HG03521 (cell line): ENCODE measurements around the gene TPRX1.
"Not testable (repeated sequence)": the region's sequence is repeated elsewhere in the genome, so short reads cannot be mapped to it uniquely, and the experiment has no call there.

Experiments used
- ATAC-seq: cut with Tn5 transposase; IDR thresholded peaks from one replicate; pipeline ENCODE4 v1.9.1; 2021; ENCODE audit warnings: mild to moderate bottlenecking, moderate library complexity; ENCODE audit not compliant: unreplicated experiment

Gene TPRX1, protein sequence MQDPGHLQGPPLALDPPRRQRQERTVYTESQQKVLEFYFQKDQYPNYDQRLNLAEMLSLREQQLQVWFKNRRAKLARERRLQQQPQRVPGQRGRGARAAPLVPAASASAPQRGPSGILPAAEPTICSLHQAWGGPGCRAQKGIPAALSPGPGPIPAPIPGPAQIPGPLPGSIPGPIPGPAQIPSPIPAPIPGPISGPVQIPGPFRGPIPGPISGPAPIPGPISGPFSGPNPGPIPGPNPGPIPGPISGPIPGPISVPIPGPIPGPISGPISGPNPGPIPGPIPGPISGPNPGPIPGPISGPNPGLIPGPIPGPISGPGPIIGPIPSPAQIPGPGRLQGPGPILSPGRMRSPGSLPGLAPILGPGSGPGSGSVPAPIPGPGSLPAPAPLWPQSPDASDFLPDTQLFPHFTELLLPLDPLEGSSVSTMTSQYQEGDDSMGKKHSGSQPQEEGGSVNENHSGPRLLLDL

DNA sequence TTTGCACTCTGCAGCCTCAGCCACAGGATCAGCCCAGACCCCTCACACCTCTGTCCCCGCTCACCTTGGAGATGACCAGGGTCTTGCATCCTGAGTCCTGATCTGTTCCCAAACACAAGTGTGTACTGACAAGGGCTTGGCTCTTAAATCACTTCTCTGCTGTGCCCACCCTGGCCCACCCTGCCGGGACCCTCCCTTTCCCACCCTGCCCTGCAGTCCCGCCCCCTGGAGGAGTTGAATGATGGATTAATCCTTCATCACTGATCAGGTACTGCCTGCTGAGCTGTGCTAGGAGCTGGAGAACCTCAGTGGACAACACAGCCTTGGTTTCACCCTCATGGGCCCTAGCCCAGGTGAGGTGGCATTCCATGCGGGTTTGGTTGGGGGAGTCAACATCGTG, at the start of gene TPRX1:
TSS of gene TPRX1 (minus strand) at position 101 of the 400 bp plus-strand sequence. CDS start at position 89, 12 bp downstream.
- ATAC-seq, result not testable (repeated sequence)

DNA sequence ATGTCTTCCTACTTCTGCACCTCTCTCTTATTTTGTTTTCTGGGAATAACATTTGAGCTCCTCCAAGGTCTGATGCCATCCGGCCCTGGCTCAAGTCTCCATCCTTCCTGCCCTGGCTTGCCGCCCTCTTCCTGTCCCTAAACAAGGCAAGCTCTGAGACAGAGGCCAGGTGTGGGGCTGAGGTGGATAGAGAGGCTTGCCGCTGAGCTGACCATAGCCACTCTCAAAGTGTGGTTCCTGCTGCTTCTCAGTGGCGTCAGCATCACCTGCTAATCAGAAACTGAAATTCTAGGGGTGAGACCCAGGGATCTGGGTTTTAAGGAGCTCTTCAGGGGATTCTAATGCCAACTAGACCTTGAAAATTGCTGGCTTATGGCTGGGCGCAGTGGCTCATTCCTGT, 48.7 kb upstream of the TPRX1 start:
- ATAC-seq, result no peak

DNA sequence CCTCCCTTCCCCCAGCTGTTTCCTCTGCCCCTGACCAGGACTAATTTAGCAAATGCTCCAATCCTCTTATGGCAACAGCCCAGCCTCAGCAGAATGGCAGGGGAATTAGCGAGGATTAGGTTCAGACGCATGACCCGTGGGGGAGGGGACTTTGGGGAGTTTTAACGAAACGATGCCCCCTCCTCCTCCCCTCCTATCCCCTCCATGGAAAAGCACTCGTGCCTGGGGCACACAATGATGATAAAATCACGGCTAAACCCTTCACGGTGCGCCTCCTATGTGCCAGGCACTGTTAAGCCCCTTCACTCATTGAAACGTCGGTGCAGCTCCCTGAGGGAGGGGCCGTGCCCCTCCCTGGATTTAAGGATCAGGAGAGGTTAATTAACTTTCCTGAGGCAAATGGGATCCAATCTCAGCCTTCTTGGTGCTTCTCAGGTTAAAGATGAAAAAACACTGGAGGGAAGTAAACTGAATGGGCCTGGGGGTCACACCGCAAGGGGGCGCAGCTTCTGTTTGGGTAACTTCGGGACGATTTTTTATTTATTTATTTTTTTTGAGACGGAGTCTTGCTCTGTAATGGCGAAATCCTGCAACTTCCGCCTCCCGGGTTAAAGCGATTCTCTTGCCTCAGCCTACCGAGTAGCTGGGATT, 44.6 kb upstream of the TPRX1 start:
- no peak for ATAC-seq

DNA sequence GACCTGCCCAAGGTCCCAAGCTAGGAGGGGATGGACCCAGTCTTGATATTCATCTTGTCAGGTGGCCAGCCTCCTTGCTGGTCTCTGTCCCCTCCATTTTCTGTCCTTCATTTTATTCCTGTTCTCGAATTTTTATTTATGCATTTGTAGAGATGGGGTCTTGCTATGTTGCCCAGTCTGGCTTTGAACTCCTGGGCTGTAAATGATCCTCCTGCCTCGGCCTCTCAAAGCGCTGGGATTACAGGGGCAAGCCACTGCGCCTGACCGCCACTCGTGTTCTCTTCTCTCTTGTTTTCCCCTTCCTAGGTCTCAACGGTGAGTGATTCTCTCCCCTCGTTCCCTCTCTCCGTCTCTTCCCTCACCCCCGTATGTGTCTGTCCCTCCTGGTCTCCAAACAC, 44.1 kb upstream of the TPRX1 start:
- no peak for ATAC-seq

DNA sequence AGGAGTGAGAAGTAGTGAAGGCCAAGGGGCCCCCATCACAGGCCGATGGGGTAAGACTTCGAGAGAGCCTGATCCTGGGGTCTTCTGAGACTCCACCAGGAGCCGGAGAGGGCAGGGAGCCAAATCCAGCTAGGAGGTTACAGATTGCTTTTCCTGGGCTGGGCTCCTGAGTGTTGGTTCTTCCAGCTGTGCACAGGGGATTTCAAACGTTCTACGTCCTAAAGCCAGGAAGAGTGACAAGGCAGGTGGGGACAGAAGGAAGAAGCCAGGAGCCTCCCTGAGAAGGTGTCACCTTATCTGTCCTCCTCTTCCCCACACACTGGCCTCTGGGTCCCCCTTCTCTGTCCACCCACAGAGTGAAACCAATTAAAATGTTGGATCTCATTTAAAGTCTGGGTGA, 38.6 kb upstream of the TPRX1 start:
- no peak for ATAC-seq

DNA sequence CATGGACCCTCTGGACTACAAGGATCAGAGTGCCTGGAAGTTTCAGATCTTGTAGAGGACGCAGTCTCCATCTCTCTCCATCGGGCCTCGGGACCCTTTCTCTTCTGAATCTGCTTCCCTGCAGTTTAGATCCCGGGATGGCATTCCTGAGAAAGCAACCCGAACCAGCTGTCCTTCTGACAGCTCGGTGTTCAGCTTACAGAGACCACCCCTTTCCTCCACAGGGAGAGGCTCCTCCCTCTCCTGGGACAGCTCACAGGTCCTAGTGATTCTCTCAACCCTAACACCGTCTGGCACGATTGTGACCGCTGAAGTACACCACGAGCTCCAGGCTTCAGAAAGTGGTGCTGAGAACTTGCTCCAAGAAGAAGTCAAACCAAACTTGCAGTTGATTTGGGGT, 35.6 kb upstream of the TPRX1 start:
- ATAC-seq, result no peak

DNA sequence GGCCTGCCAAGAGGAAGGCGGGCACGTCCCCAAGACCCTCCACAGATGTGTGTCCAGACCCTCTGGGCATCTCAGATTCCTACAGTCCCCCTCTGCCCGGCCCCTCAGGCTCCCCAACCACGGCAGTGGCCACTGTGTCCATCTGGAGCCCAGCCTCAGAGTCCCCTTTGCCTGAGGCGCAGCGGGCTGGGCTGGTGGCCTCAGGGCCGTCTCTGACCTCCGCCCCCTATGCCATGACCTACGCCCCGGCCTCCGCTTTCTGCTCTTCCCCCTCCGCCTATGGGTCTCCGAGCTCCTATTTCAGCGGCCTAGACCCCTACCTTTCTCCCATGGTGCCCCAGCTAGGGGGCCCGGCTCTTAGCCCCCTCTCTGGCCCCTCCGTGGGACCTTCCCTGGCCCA, 35.1 kb upstream of the TPRX1 start:
- no peak for ATAC-seq

DNA sequence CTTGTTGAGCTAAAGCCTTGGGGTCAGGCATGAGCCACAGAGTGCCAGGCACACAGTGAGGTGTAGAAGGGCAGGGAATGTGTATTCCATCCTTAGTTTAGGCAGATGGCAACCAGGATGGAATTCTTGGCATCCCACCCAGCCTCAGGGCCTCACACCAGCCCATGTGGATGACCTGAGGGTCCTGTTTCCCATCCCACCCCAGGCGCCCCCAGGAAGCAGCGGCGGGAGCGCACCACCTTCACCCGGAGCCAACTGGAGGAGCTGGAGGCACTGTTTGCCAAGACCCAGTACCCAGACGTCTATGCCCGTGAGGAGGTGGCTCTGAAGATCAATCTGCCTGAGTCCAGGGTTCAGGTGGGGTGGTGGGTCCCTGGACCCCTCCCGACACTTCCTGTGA, 31.7 kb upstream of the TPRX1 start:
- ATAC-seq, result no peak

DNA sequence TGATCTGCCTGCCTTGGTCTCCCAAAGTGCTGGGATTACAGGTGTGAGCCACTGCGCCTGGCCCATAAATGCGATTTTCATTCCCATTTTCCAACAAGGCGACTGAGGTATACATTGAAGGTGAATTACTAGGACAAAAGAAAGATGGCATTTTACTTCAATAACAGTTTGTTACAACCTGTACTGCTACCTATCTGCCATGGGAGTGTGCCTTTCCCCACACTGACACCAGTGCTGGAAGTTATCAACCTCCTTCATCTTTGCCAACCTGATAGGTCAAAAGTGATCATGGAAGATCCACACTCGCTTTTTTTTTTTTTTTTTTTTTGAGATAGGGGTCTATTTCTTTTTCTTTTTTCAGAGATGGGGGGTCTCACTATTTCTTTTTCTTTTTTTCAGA, 28.4 kb upstream of the TPRX1 start:
- ATAC-seq, result no peak

DNA sequence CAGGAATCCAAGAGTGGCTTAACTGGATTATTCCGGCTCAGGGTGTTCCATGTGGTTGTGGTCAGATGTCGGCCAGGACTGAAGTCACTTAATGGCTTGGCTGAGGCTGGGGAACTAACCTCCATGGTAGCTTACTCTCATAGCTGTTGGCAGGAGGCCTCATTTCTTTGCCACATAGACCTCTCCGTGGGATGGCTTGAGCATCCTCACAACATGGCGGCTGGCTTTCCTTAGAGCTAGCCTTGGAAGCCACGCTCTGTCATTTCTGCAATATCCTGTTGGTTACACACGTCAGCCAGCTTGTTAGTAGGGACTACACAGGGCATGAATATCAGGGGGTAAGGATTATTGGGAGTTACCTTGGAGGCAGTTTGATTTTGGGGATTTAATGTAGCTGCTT, 22.4 kb upstream of the TPRX1 start:
- ATAC-seq, result no peak

DNA sequence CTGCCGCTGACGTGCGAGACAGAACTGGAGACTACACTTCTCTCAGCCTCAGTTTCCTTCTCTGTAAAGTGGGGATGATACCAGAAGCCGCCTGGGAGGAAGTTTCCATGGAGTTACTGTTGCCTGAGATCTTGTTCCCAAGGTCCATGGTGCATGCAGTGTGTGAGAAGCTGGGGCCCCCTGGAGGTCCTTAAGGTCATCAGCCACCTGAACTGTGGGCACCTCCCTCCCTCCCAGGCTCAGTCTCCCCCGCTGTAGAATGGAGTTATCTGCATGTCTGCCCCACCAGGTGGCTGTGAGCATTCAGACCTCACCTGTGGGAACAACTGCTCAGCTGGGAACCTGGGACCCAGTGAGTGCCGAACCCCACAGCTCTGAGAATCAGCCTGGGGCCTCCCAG, 20.0 kb upstream of the TPRX1 start:
- no peak for ATAC-seq

DNA sequence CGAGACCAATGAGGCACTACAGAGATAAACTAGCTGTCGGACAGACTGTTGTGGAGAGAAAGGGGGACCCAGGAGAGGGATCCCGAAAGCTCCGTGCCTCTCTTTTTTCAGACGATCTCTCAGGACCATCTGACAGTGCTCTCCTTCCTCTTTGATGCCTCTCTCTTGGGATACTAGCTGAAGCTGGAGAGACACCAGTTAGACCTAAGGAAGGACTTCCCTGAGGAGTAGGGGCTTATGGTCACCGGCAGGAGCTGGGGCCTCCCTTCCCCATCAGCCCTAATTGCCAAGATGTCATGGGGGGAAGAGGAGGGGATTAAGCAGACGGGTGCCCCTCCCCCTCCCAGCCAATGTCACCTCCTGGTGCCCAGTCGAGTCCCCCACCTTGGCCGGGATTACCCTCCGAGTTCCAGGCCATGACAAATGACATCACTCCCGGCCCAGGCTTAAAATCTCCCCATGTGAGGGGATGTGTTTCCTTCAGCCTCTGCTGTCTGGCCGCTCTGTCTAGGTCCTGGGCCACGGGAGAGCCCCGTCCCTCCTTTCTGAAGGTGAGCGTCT, 17.2 kb upstream of the TPRX1 start, which contains the start of gene CRX:
TSS of gene CRX (plus strand) at position 478 of the 561 bp plus-strand sequence. CDS start 12,507 bp downstream, outside the sequence.
- no peak for ATAC-seq

DNA sequence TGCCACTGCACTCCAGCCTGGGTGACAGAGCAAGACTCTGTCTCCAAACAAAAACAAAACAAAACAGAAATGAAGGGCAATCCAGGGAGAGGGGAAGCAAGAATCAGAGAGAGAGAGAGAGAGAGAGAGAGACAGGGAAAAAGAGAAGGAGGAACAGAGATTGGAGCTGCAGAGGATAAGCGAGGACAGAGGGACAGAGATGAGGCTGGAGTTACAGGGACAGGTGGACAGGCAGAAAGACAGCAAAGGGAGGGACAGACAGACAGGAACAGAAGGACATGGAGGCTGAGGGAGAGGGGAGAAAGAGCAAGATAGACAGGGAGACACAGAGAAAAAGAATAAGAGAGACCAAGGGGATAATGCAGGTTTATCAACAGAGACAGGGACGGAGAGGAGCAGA, 16.1 kb upstream of the TPRX1 start:
- no peak for ATAC-seq

DNA sequence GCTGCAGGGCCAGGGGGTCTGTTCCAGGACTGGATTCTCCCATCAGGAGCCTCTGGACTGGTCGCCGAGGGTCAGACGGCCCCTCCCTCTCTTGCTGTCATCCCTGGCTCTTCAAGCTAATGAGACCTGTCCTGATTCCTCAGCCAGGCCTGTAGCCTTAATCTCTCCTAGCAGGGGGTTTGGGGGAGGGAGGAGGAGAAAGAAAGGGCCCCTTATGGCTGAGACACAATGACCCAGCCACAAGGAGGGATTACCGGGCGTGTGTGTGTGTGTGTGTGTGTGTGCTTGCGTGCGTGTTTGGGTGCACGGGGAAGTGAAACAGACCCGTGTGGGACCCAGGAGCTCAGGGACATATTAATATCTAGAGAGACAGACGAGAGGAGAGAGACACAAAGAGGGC, 15.5 kb upstream of the TPRX1 start:
- ATAC-seq, result no peak

DNA sequence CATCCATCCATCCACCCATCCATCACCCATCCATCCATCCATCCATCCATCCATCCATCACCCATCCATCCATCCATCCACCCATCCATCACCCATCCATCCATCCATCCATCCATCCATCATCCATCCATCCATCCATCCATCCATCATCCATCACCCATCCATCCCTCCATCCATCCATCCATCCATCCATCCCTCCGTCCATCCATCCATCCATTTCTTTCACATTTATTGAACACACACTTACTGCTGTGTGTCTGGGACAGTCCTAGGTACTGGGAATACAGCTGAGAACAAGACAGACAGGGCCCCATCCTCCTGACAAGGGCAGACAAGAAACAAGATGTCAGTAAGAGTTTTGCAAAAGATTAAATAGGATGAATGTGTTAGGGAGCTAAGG, 13.9 kb upstream of the TPRX1 start:
- not testable (repeated sequence) for ATAC-seq

DNA sequence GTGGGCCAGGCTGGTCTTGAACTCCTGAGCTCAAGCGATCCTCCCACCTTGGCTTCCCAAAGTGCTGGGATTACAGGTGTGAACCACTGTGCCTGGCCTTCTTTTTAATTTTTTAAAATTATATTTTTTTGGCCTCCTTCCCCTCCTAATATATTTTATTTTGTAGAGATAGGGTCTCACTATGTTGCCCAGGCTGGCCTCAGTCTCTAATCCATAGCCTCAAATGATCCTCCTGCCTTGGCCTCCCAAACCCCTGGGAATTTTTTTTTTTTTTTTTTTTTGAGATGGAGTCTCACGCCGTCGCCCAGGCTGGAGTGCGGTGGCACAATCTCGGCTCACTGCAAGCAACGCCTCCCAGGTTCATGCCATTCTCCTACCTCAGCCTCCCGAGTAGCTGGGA, 11.9 kb upstream of the TPRX1 start:
- not testable (repeated sequence) for ATAC-seq

DNA sequence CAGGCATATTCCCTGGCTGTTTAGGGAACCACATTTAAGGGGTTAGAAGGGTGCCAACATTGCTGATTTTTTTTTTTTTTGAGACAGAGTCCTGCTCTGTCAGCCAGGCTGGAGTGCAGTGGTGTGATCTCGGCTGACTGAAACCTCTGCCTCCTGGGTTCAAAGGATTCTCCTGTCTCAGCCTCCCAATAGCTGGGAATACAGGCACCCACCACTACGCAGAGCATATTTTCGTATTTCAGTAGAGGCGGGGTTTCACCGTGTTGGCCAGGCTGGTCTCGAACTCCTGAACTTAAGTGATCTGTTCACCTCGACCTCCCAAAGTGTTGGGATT, 9.6 kb upstream of the TPRX1 start:
- ATAC-seq, result no peak

DNA sequence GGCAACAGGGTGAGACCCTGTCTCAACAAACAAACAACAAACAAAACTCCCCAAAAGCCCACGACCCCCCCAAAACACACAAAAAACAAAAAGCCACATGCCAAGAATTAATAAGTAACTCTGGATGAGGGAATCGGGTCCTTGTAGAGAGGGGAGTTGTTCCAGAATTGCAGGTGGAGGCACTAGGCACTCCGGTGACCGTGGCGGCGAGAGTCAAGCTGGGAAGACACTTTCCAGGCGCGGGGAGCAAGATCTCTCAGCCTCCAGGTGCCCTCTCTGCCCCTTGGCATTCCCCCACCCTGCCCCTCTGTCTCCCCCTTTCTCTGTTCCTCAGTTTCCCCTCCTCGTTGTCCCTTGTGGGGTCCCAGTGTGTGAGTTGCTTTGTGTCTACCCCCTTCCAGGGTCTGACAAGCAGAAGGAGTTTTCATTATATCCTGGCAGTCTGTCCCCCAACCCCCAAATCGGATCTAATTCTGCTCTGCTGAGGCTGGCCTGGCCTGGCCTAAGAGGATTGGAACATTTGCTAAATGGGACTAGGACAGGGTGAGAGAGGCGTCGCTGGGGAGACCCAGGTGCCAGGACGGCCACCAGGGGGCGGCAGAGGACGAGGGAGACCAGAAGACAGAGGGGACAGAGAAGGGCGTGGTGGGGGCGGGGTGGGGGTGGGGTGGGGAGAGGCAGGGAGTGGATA, 9.1 kb upstream of the TPRX1 start:
- no peak for ATAC-seq

DNA sequence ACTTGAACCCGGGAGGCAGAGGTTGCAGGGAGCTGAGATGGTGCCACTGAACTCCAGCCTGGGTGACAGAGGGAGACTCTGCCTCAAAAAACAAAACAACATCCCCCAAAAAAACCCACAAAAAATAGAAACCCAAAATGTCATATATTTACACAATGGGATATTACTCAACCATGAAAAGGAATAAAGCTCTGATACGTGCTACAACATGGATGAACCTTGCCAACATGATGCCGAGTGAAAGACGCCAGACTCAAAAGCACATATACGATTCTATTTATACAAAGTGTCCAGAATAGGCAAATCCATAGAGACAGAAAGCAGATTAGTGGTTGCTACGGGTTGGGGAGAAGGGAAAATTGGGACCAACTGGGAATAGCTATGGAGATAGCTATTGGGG, 2.1 kb upstream of the TPRX1 start:
- no peak for ATAC-seq

DNA sequence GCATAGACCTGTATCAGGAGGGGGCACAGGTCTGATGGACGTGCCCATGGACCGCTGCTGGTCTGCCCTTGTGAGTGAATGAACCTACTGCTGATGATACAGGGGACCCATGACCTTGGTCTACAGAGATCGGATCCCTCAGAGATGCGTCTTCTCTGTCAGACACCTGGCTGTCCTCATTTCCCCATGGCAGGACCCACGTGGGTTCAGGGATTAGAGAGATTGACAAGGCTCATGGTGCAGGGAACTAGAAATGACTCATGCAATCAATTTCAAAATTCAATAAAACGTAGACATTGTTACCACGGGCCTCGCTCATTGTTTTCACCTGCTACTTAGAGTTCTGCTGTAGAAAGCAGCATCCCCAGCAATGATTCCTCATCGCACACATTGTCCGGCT, 962 bp upstream of the TPRX1 start:
- ATAC-seq, result no peak

DNA sequence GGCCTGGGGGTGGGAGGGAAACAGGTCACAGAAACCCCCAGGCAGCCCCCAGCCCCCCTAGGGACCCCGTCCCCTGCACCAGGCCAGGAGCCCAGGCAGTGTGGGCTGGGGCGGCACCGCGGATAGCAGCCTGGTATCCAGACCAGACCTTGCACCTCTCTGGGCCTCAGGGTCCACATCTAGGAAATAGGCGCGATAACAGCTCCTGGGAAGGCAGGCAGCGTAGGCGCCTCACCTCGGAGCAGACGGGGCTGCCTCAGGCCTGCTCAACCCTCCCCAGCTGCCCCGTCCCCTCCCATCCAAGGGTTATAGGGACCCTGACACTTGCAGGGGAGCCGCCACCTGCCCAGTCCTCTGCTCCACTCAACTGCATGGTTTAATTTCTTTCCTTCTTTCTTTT, 680 bp downstream of the TPRX1 start:
- not testable (repeated sequence) for ATAC-seq

DNA sequence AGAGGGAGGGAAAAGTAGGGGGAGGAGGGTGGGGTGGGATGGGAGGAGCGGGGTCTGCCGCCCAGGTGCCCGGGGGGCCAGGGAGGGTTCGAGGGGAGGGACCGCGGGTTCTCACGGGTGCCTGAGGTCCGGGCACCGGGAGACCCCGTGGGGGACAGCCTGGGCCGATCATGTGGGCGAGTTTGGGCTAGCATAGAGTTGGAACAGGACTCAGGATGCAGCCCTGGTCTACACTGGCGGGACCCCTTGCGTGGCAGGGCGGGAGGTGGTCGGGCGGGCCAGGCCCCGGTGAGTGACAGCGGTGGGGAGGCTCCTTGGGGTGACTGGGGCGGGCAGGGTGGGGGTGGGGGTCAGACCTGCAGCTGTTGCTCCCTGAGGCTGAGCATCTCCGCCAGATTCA, 1.2 kb downstream of the TPRX1 start:
- not testable (repeated sequence) for ATAC-seq
